Activated B cell treated with CpG ODN at 0.5 μM for 24 hours (primary cell): ENCODE measurements around the gene PDLIM7. TPM values are rescaled to one million over a fixed set of nuclear protein-coding genes. Genes with fewer than 3 reads are reported as not detected.

Experiments used
- ATAC-seq: fragments of 200-7000 bp; cut with Tn5 transposase; one replicate; pipeline ENCODE4 v1.10.0; 2021; ENCODE audit warnings: low read depth, mild to moderate bottlenecking, moderate library complexity
- CTCF ChIA-PET: fragments of 350-600 bp; sonication (Branson Sonifier 250); formaldehyde crosslinking; loops from one replicate; lab custom pipeline; 2021; ENCODE audit warnings: antibody characterized with exemption; lab: Charles Lee
- POLR2A ChIA-PET: fragments of 350-600 bp; sonication (Branson Sonifier 250); formaldehyde crosslinking; loops from one replicate; lab custom pipeline; 2021; ENCODE audit warnings: antibody characterized with exemption; lab: Charles Lee
- DNase-seq: peaks from one replicate; pipeline ENCODE4 v3.0.0; 2022
- H3K27ac Mint-ChIP-seq: one replicate; pipeline ENCODE4 v1.8.0; 2020; ENCODE audit warnings: mixed read lengths
- H3K27me3 Mint-ChIP-seq: one replicate; pipeline ENCODE4 v1.8.0; 2021; ENCODE audit warnings: mixed read lengths
- H3K36me3 Mint-ChIP-seq: one replicate; pipeline ENCODE4 v1.8.0; 2021; ENCODE audit warnings: low read depth, mixed read lengths
- H3K4me1 Mint-ChIP-seq: one replicate; pipeline ENCODE4 v1.8.0; 2021; ENCODE audit warnings: mixed read lengths
- H3K4me3 Mint-ChIP-seq: one replicate; pipeline ENCODE4 v1.8.0; 2020; ENCODE audit warnings: mild to moderate bottlenecking, mixed read lengths
- H3K9me3 Mint-ChIP-seq: one replicate; pipeline ENCODE4 v1.8.0; 2020; ENCODE audit warnings: mixed read lengths
- CTCF ChIP-seq: fragments of 200-600 bp; IDR thresholded peaks from one replicate; pipeline ENCODE4 v1.8.0; 2022; ENCODE audit warnings: antibody characterized with exemption, mild to moderate bottlenecking
- intact Hi-C: fragments of 100-400 bp; cut with micrococcal nuclease; formaldehyde crosslinking; loops from one replicate; pipeline ENCODE4 v1.15.1; 2024
- total RNA-seq: library from RNA; stranded (reverse); gene quantifications from 2 replicates; pipeline ENCODE4 v1.2.3, GENCODE V29; 2022

The PDLIM7 gene
- total RNA-seq, 1 donor from 2014 or later: 17.7 TPM

GRCh38 chr5:177484902-177485549 is 12.4 kb downstream of the PDLIM7 start:
- Mint-ChIP-seq H3K9me3 (no peaks in the 10 kb centered on the region), H3K4me1 (peaks cover 3% of the 10 kb centered on the region), H3K27ac (no peak overlapping the region), H3K4me3 (no peak overlapping the region), H3K36me3 (peaks cover 10% of the 10 kb centered on the region), H3K27me3 (no peaks in the 10 kb centered on the region)
- intact Hi-C loops: no loop called here
- DNase-seq (no peak), ATAC-seq (no peak)
- no peak for TF ChIP-seq CTCF
- CTCF ChIA-PET: no interaction called here
- POLR2A ChIA-PET: no interaction called here

GRCh38 chr5:177483994-177484901 is 13.2 kb downstream of the PDLIM7 start:
- H3K4me1 Mint-ChIP-seq: peaks cover 9% of the 10 kb centered on the region
- ChIA-PET POLR2A (no interaction called here), CTCF (no interaction called here)
- peaks cover 8% of the 10 kb centered on the region for H3K36me3 Mint-ChIP-seq
- no peak overlapping the region for H3K4me3 Mint-ChIP-seq
- ATAC-seq: no peak
- intact Hi-C loops: no loop called here
- H3K27me3 Mint-ChIP-seq: no peaks in the 10 kb centered on the region
- DNase-seq: no peak
- H3K27ac Mint-ChIP-seq: no peak overlapping the region
- TF ChIP-seq CTCF: no peak
- H3K9me3 Mint-ChIP-seq: no peaks in the 10 kb centered on the region

- TF ChIP-seq CTCF: no peak
- ChIA-PET CTCF (no interaction called here), POLR2A (no interaction called here)
- Mint-ChIP-seq H3K27me3 (no peaks in the 10 kb centered on the region), H3K27ac (no peak overlapping the region), H3K36me3 (peaks cover 8% of the 10 kb centered on the region), H3K9me3 (no peaks in the 10 kb centered on the region), H3K4me1 (peaks cover 20% of the 10 kb centered on the region), H3K4me3 (no peak overlapping the region)
- intact Hi-C loops: no loop called here
- no peak for DNase-seq
- no peak for ATAC-seq
Observed at GRCh38 chr5:177483042-177483441, 14.4 kb downstream of the PDLIM7 start.

GRCh38 chr5:177482359-177482795 is 15.0 kb downstream of the PDLIM7 start:
- Mint-ChIP-seq H3K4me1 (peaks cover 20% of the 10 kb centered on the region), H3K36me3 (peaks cover 7% of the 10 kb centered on the region), H3K4me3 (no peak overlapping the region), H3K27me3 (no peaks in the 10 kb centered on the region), H3K27ac (no peak overlapping the region), H3K9me3 (no peaks in the 10 kb centered on the region)
- ChIA-PET CTCF (no interaction called here), POLR2A (no interaction called here)
- DNase-seq (no peak), ATAC-seq (no peak)
- TF ChIP-seq CTCF: no peak
- intact Hi-C loops: no loop called here

- TF ChIP-seq CTCF: no peak
- intact Hi-C loops: loop anchor here (2.0 kb wide), 1 partner anchor 17 kb away; the partner anchor contains the start of gene PDLIM7
- H3K27me3 Mint-ChIP-seq: no peaks in the 10 kb centered on the region
- peaks cover 2% of the 10 kb centered on the region for H3K36me3 Mint-ChIP-seq
- ATAC-seq (no peak), DNase-seq (no peak)
- peaks cover 30% of the 10 kb centered on the region for H3K4me1 Mint-ChIP-seq
- H3K27ac Mint-ChIP-seq: peak overlapping the region; percentile 88
- H3K4me3 Mint-ChIP-seq: no peak overlapping the region
- CTCF ChIA-PET: interaction anchor here (0.6 to 2.6 kb wide), 2 partner anchors 10 to 22 kb away, joined by 3 to 10 read pairs; no protein-coding TSS in a partner anchor
- POLR2A ChIA-PET: interaction anchor here (0.9 to 2.1 kb wide), 4 partner anchors 24 to 48 kb away, joined by 3 to 7 read pairs (median 4); partner anchors contain the start of gene DOK3
- H3K9me3 Mint-ChIP-seq: no peaks in the 10 kb centered on the region
Observed at GRCh38 chr5:177479774-177480173, 17.6 kb downstream of the PDLIM7 start.
